GM12878 (cell line): ENCODE measurements around the gene KRTAP9-8. TPM values are rescaled to one million over a fixed set of nuclear protein-coding genes. Genes with fewer than 3 reads are reported as not detected.

Experiments used
- polyA plus RNA-seq, 11 experiments: library from polyadenylated mRNA; depleted of rRNA in 4 of 11; unstranded in 6 of 11; stranded (reverse) in 5 of 11; fragments of >200 nt; fragmentation: Nextera tagmentation in 4 of 11; fragmentation: Illumina TruSeq in 1 of 11; extraction: Ambion mirVana in 4 of 11; extraction: Trizol in 1 of 11; gene quantifications; 1 replicate in 1 of 11; 2 replicates in 10 of 11; pipeline versions ENCODE4 v1.2.1 to v1.2.3, GENCODE V29; 2011 to 2016; ENCODE audit warnings: inconsistent platforms in 2 of 11, missing spikeins in 2 of 11, low read depth in 1 of 11
- small RNA-seq: library from RNA; depleted of rRNA; stranded (forward); fragments of <200 nt; gene quantifications from one replicate; pipeline ENCODE3, GENCODE V24; 2014
- total RNA-seq, 4 experiments: library from RNA; depleted of rRNA in 3 of 4; stranded (reverse); fragments of >200 nt in 3 of 4; fragmentation: Illumina TruSeq in 1 of 4; extraction: Trizol in 1 of 4; gene quantifications; 2 replicates each; pipeline versions ENCODE4 v1.2.1 to v1.2.3, GENCODE V29; 2013 to 2021

The KRTAP9-8 gene
- total and polyA plus RNA-seq, 10 of the 15 experiments (the other 5 are each of a cell fraction or from before 2014, with no cell fraction given): not detected

Small RNA genes within 50 kb of the gene (small RNA-seq; reads per million reads assigned to genes)
- gene KRTAP9-10P: not detected

Other genes starting within 250 kb of the KRTAP9-8 start
Only the 7 nearest of the 41 such genes appear.
- gene KRTAP9-1, start 48.1 kb upstream of the KRTAP9-8 start, total RNA-seq (2014; rRNA removed): not detected in 2 replicates
- gene KRTAP9-1, start 48.1 kb upstream of the KRTAP9-8 start, total RNA-seq (2014; rRNA removed; fragmentation: Illumina TruSeq; extraction: Trizol): not detected in 2 replicates
- gene KRTAP9-1, start 48.1 kb upstream of the KRTAP9-8 start, total RNA-seq (2021): not detected in 2 replicates
- not detected in 2 replicates for gene KRTAP9-1, start 48.1 kb upstream of the KRTAP9-8 start, polyA plus RNA-seq (2011; rRNA removed)
- not detected in 2 replicates for gene KRTAP9-1, start 48.1 kb upstream of the KRTAP9-8 start, polyA plus RNA-seq (2014; fragmentation: Illumina TruSeq; extraction: Trizol)
- gene KRTAP9-1, start 48.1 kb upstream of the KRTAP9-8 start, polyA plus RNA-seq (2014; fragmentation: Nextera tagmentation; extraction: Ambion mirVana): not detected
- not detected in 2 replicates for gene KRTAP9-1, start 48.1 kb upstream of the KRTAP9-8 start, polyA plus RNA-seq (2014; rRNA removed)
- gene KRTAP9-1, start 48.1 kb upstream of the KRTAP9-8 start, polyA plus RNA-seq (2016; fragmentation: Nextera tagmentation; extraction: Ambion mirVana): not detected
- gene KRTAP9-2, start 11.4 kb upstream of the KRTAP9-8 start, total RNA-seq (2014; rRNA removed): not detected in 2 replicates
- gene KRTAP9-2, start 11.4 kb upstream of the KRTAP9-8 start, total RNA-seq (2014; rRNA removed; fragmentation: Illumina TruSeq; extraction: Trizol): not detected in 2 replicates
- not detected in 2 replicates for gene KRTAP9-2, start 11.4 kb upstream of the KRTAP9-8 start, total RNA-seq (2021)
- gene KRTAP9-2, start 11.4 kb upstream of the KRTAP9-8 start, polyA plus RNA-seq (2011; rRNA removed): not detected in 2 replicates
- not detected in 2 replicates for gene KRTAP9-2, start 11.4 kb upstream of the KRTAP9-8 start, polyA plus RNA-seq (2014; fragmentation: Illumina TruSeq; extraction: Trizol)
- not detected for gene KRTAP9-2, start 11.4 kb upstream of the KRTAP9-8 start, polyA plus RNA-seq (2014; fragmentation: Nextera tagmentation; extraction: Ambion mirVana)
- gene KRTAP9-2, start 11.4 kb upstream of the KRTAP9-8 start, polyA plus RNA-seq (2014; rRNA removed): not detected in 2 replicates
- not detected for gene KRTAP9-2, start 11.4 kb upstream of the KRTAP9-8 start, polyA plus RNA-seq (2016; fragmentation: Nextera tagmentation; extraction: Ambion mirVana)
- gene KRTAP9-3, start 5.5 kb upstream of the KRTAP9-8 start, total RNA-seq (2014; rRNA removed): not detected in 2 replicates
- not detected in 2 replicates for gene KRTAP9-3, start 5.5 kb upstream of the KRTAP9-8 start, total RNA-seq (2014; rRNA removed; fragmentation: Illumina TruSeq; extraction: Trizol)
- gene KRTAP9-3, start 5.5 kb upstream of the KRTAP9-8 start, total RNA-seq (2021): not detected in 2 replicates
- gene KRTAP9-3, start 5.5 kb upstream of the KRTAP9-8 start, polyA plus RNA-seq (2011; rRNA removed): not detected in 2 replicates
- not detected in 2 replicates for gene KRTAP9-3, start 5.5 kb upstream of the KRTAP9-8 start, polyA plus RNA-seq (2014; fragmentation: Illumina TruSeq; extraction: Trizol)
- not detected for gene KRTAP9-3, start 5.5 kb upstream of the KRTAP9-8 start, polyA plus RNA-seq (2014; fragmentation: Nextera tagmentation; extraction: Ambion mirVana)
- gene KRTAP9-3, start 5.5 kb upstream of the KRTAP9-8 start, polyA plus RNA-seq (2014; rRNA removed): not detected in 2 replicates
- gene KRTAP9-3, start 5.5 kb upstream of the KRTAP9-8 start, polyA plus RNA-seq (2016; fragmentation: Nextera tagmentation; extraction: Ambion mirVana): not detected
- not detected in 2 replicates for gene KRTAP9-4, start 11.7 kb downstream of the KRTAP9-8 start, total RNA-seq (2014; rRNA removed)
- not detected in 2 replicates for gene KRTAP9-4, start 11.7 kb downstream of the KRTAP9-8 start, total RNA-seq (2014; rRNA removed; fragmentation: Illumina TruSeq; extraction: Trizol)
- not detected in 2 replicates for gene KRTAP9-4, start 11.7 kb downstream of the KRTAP9-8 start, total RNA-seq (2021)
- not detected in 2 replicates for gene KRTAP9-4, start 11.7 kb downstream of the KRTAP9-8 start, polyA plus RNA-seq (2011; rRNA removed)
- gene KRTAP9-4, start 11.7 kb downstream of the KRTAP9-8 start, polyA plus RNA-seq (2014; fragmentation: Illumina TruSeq; extraction: Trizol): not detected in 2 replicates
- not detected for gene KRTAP9-4, start 11.7 kb downstream of the KRTAP9-8 start, polyA plus RNA-seq (2014; fragmentation: Nextera tagmentation; extraction: Ambion mirVana)
- not detected in 2 replicates for gene KRTAP9-4, start 11.7 kb downstream of the KRTAP9-8 start, polyA plus RNA-seq (2014; rRNA removed)
- not detected for gene KRTAP9-4, start 11.7 kb downstream of the KRTAP9-8 start, polyA plus RNA-seq (2016; fragmentation: Nextera tagmentation; extraction: Ambion mirVana)
- not detected in 2 replicates for gene KRTAP9-9, start 17.4 kb downstream of the KRTAP9-8 start, total RNA-seq (2014; rRNA removed)
- not detected in 2 replicates for gene KRTAP9-9, start 17.4 kb downstream of the KRTAP9-8 start, total RNA-seq (2014; rRNA removed; fragmentation: Illumina TruSeq; extraction: Trizol)
- gene KRTAP9-9, start 17.4 kb downstream of the KRTAP9-8 start, total RNA-seq (2021): not detected in 2 replicates
- not detected in 2 replicates for gene KRTAP9-9, start 17.4 kb downstream of the KRTAP9-8 start, polyA plus RNA-seq (2011; rRNA removed)
- gene KRTAP9-9, start 17.4 kb downstream of the KRTAP9-8 start, polyA plus RNA-seq (2014; fragmentation: Illumina TruSeq; extraction: Trizol): not detected in 2 replicates
- not detected for gene KRTAP9-9, start 17.4 kb downstream of the KRTAP9-8 start, polyA plus RNA-seq (2014; fragmentation: Nextera tagmentation; extraction: Ambion mirVana)
- gene KRTAP9-9, start 17.4 kb downstream of the KRTAP9-8 start, polyA plus RNA-seq (2014; rRNA removed): not detected in 2 replicates
- gene KRTAP9-9, start 17.4 kb downstream of the KRTAP9-8 start, polyA plus RNA-seq (2016; fragmentation: Nextera tagmentation; extraction: Ambion mirVana): not detected
- gene KRTAP9-6, start 27.4 kb downstream of the KRTAP9-8 start, total RNA-seq (2014; rRNA removed): not detected in 2 replicates
- not detected in 2 replicates for gene KRTAP9-6, start 27.4 kb downstream of the KRTAP9-8 start, total RNA-seq (2014; rRNA removed; fragmentation: Illumina TruSeq; extraction: Trizol)
- gene KRTAP9-6, start 27.4 kb downstream of the KRTAP9-8 start, total RNA-seq (2021): not detected in 2 replicates
- gene KRTAP9-6, start 27.4 kb downstream of the KRTAP9-8 start, polyA plus RNA-seq (2011; rRNA removed): not detected in 2 replicates
- gene KRTAP9-6, start 27.4 kb downstream of the KRTAP9-8 start, polyA plus RNA-seq (2014; fragmentation: Illumina TruSeq; extraction: Trizol): not detected in 2 replicates
- not detected for gene KRTAP9-6, start 27.4 kb downstream of the KRTAP9-8 start, polyA plus RNA-seq (2014; fragmentation: Nextera tagmentation; extraction: Ambion mirVana)
- gene KRTAP9-6, start 27.4 kb downstream of the KRTAP9-8 start, polyA plus RNA-seq (2014; rRNA removed): not detected in 2 replicates
- gene KRTAP9-6, start 27.4 kb downstream of the KRTAP9-8 start, polyA plus RNA-seq (2016; fragmentation: Nextera tagmentation; extraction: Ambion mirVana): not detected
- not detected in 2 replicates for gene KRTAP9-7, start 37.7 kb downstream of the KRTAP9-8 start, total RNA-seq (2014; rRNA removed)
- not detected in 2 replicates for gene KRTAP9-7, start 37.7 kb downstream of the KRTAP9-8 start, total RNA-seq (2014; rRNA removed; fragmentation: Illumina TruSeq; extraction: Trizol)
- gene KRTAP9-7, start 37.7 kb downstream of the KRTAP9-8 start, total RNA-seq (2021): not detected in 2 replicates
- gene KRTAP9-7, start 37.7 kb downstream of the KRTAP9-8 start, polyA plus RNA-seq (2011; rRNA removed): not detected in 2 replicates
- gene KRTAP9-7, start 37.7 kb downstream of the KRTAP9-8 start, polyA plus RNA-seq (2014; fragmentation: Illumina TruSeq; extraction: Trizol): not detected in 2 replicates
- not detected for gene KRTAP9-7, start 37.7 kb downstream of the KRTAP9-8 start, polyA plus RNA-seq (2014; fragmentation: Nextera tagmentation; extraction: Ambion mirVana)
- not detected in 2 replicates for gene KRTAP9-7, start 37.7 kb downstream of the KRTAP9-8 start, polyA plus RNA-seq (2014; rRNA removed)
- gene KRTAP9-7, start 37.7 kb downstream of the KRTAP9-8 start, polyA plus RNA-seq (2016; fragmentation: Nextera tagmentation; extraction: Ambion mirVana): not detected